ENCODE results near the gene RPL5. TPM values are rescaled to one million over a fixed set of nuclear protein-coding genes. Genes with fewer than 3 reads are reported as not detected.

RPL5 gene
- total RNA-seq, 1 experiment from 2014 or later: 835 TPM

DNA sequence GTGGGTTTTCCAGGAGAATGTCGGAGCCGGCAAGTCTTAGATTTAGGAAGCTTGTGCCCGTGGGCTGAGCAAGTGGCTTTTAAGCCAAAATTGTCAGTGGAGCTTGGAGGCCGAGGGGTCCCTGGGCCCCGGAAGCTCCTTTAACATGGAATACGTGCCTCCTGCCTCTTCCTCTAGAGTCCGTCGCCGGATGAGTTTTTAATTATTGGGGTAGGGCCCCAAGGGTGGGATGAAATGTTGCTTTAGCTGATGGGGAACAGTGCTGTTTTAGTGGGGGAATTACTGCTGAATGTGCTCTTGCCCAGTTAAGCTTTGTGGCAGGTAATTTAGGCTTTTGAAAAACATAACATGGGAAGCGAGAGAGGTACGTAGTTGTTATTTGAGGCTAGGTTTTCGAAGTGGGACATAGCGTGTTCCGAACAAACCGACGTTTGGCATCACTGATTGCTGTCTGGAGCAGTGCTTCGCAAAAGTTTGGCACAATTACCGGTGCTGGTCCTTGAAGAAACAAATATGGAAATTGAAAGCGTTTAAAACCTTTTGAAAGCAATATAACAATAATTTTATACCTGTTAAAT lies 786 bp downstream of the RPL5 start:
- CTCF ChIA-PET: interaction anchor here (1.0 to 2.2 kb wide), 6 partner anchors 10 to 128 kb away, joined by 3 to 22 read pairs (median 4); partner anchors contain the start of gene EVI5
- no peak for DNase-seq
- Mint-ChIP-seq H3K4me1 (ENCODE audit: low read depth, unreplicated experiment) (peaks cover 34% of the 10 kb centered on the region), H3K4me3 (ENCODE audit: low read depth, unreplicated experiment) (peak overlapping the region; percentile 97), H3K27me3 (ENCODE audit: unreplicated experiment) (no peaks in the 10 kb centered on the region), H3K27ac (ENCODE audit: unreplicated experiment) (peak overlapping the region; percentile 100), H3K36me3 (ENCODE audit: insufficient read depth, unreplicated experiment) (peaks cover 66% of the 10 kb centered on the region), H3K9me3 (ENCODE audit: low read depth, unreplicated experiment) (no peaks in the 10 kb centered on the region)
- intact Hi-C loops (cut with micrococcal nuclease; ENCODE audit: unreplicated experiment): loop anchor here (5.0 kb wide), 2 partner anchors 45 to 85 kb away; partner anchors contain the start of gene EVI5
- TF ChIP-seq, protein P1, sequence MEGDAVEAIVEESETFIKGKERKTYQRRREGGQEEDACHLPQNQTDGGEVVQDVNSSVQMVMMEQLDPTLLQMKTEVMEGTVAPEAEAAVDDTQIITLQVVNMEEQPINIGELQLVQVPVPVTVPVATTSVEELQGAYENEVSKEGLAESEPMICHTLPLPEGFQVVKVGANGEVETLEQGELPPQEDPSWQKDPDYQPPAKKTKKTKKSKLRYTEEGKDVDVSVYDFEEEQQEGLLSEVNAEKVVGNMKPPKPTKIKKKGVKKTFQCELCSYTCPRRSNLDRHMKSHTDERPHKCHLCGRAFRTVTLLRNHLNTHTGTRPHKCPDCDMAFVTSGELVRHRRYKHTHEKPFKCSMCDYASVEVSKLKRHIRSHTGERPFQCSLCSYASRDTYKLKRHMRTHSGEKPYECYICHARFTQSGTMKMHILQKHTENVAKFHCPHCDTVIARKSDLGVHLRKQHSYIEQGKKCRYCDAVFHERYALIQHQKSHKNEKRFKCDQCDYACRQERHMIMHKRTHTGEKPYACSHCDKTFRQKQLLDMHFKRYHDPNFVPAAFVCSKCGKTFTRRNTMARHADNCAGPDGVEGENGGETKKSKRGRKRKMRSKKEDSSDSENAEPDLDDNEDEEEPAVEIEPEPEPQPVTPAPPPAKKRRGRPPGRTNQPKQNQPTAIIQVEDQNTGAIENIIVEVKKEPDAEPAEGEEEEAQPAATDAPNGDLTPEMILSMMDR (IDR thresholded peaks at IDR 0.05; ENCODE audit: unreplicated experiment): no peak
- BruUV-seq (replicated peaks): no TSS peak

DNA sequence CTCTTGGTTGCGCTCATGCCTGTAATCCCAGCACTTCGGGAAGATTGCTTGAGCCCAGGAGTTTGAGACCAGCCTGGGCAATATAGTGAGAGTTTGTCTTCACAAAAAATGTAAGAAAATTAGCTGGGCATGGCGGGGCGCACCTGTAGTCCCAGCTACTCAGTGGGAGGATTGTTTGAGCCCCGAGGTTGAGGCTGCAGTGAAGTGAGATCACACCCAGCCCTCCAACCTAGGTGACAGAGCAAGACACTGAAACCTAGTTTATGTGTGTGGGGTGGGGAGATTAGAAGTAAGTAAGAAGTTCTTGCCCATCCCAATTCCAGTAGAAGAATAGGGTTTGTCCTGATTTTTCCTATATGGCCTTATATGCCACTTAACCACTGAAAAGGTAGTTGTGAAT lies 2.0 kb downstream of the RPL5 start:
- H3K36me3 Mint-ChIP-seq (ENCODE audit: insufficient read depth, unreplicated experiment): peaks cover 78% of the 10 kb centered on the region
- peak overlapping the region; percentile 100 for H3K27ac Mint-ChIP-seq (ENCODE audit: unreplicated experiment)
- intact Hi-C loops (cut with micrococcal nuclease; ENCODE audit: unreplicated experiment): loop anchor here (5.0 kb wide), 2 partner anchors 47 to 87 kb away; partner anchors contain the start of gene EVI5
- no peak for DNase-seq
- BruUV-seq (replicated peaks): no TSS peak
- no peaks in the 10 kb centered on the region for H3K27me3 Mint-ChIP-seq (ENCODE audit: unreplicated experiment)
- H3K4me3 Mint-ChIP-seq (ENCODE audit: low read depth, unreplicated experiment): peak overlapping the region; percentile 97
- TF ChIP-seq, protein P1 (IDR thresholded peaks at IDR 0.05; ENCODE audit: unreplicated experiment): no peak
- peaks cover 46% of the 10 kb centered on the region for H3K4me1 Mint-ChIP-seq (ENCODE audit: low read depth, unreplicated experiment)
- CTCF ChIA-PET: no interaction called here
- no peaks in the 10 kb centered on the region for H3K9me3 Mint-ChIP-seq (ENCODE audit: low read depth, unreplicated experiment)

DNA sequence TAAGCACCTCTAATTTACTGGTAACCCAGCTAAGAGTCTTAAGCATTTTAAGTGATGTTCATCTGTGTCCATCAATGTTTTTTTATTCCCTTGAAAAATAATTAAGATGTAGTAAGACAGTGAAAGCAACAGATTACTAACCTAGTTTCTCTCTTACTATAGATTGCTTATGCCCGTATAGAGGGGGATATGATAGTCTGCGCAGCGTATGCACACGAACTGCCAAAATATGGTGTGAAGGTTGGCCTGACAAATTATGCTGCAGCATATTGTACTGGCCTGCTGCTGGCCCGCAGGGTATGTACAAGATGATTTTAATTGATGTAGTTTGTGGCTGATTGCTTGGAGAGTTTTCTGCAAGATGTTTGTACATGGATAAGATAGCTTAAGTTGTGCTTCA lies 2.8 kb downstream of the RPL5 start:
- H3K4me3 Mint-ChIP-seq (ENCODE audit: low read depth, unreplicated experiment): peak overlapping the region; percentile 97
- TF ChIP-seq, protein P1 (IDR thresholded peaks at IDR 0.05; ENCODE audit: unreplicated experiment): no peak
- H3K9me3 Mint-ChIP-seq (ENCODE audit: low read depth, unreplicated experiment): no peaks in the 10 kb centered on the region
- no TSS peak for BruUV-seq (replicated peaks)
- CTCF ChIA-PET: no interaction called here
- no peak for DNase-seq
- no peaks in the 10 kb centered on the region for H3K27me3 Mint-ChIP-seq (ENCODE audit: unreplicated experiment)
- peak overlapping the region; percentile 100 for H3K27ac Mint-ChIP-seq (ENCODE audit: unreplicated experiment)
- H3K4me1 Mint-ChIP-seq (ENCODE audit: low read depth, unreplicated experiment): peaks cover 52% of the 10 kb centered on the region
- H3K36me3 Mint-ChIP-seq (ENCODE audit: insufficient read depth, unreplicated experiment): peaks cover 86% of the 10 kb centered on the region
- intact Hi-C loops (cut with micrococcal nuclease; ENCODE audit: unreplicated experiment): loop anchor here (5.0 kb wide), 2 partner anchors 47 to 87 kb away; partner anchors contain the start of gene EVI5

DNA sequence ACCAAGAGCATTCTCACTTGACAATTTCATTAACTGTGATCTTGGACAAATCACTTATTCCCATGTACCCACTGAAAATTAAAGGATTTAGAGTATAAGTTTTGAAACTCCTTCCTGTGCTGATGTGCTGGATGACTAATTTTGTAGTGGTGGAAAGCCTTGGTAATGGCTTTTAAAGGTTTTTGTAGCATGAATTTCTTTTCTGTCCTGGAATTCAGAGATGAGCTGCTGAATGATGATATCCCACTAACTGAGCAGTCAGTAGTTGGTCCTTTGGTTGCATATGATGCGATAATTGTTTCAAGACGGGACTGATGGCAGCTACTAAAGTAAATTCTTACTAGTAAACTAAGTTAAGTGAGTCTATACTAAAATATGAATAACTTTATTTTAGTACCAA lies 5.2 kb downstream of the RPL5 start:
- CTCF ChIA-PET: no interaction called here

More for the DNA sequence above, 5.2 kb downstream of the RPL5 start:
- no peak for DNase-seq
- TF ChIP-seq, protein P1 (IDR thresholded peaks at IDR 0.05; ENCODE audit: unreplicated experiment): no peak
- Mint-ChIP-seq H3K27me3 (ENCODE audit: unreplicated experiment) (no peaks in the 10 kb centered on the region), H3K27ac (ENCODE audit: unreplicated experiment) (no peak overlapping the region), H3K9me3 (ENCODE audit: low read depth, unreplicated experiment) (no peaks in the 10 kb centered on the region), H3K36me3 (ENCODE audit: insufficient read depth, unreplicated experiment) (peaks cover 100% of the 10 kb centered on the region), H3K4me1 (ENCODE audit: low read depth, unreplicated experiment) (peaks cover 52% of the 10 kb centered on the region), H3K4me3 (ENCODE audit: low read depth, unreplicated experiment) (no peak overlapping the region)
- intact Hi-C loops (cut with micrococcal nuclease; ENCODE audit: unreplicated experiment): no loop called here
- no TSS peak for BruUV-seq (replicated peaks)
